Activated CD4-positive, alpha-beta T cell treated with anti-CD3 and anti-CD28 coated beads for 48 hours (primary cell): ENCODE data around the gene HOXD13.

Experiments
- DNase-seq: peaks from one replicate; pipeline ENCODE4 v3.0.0-alpha.2; 2020

Gene HOXD13

DNA sequence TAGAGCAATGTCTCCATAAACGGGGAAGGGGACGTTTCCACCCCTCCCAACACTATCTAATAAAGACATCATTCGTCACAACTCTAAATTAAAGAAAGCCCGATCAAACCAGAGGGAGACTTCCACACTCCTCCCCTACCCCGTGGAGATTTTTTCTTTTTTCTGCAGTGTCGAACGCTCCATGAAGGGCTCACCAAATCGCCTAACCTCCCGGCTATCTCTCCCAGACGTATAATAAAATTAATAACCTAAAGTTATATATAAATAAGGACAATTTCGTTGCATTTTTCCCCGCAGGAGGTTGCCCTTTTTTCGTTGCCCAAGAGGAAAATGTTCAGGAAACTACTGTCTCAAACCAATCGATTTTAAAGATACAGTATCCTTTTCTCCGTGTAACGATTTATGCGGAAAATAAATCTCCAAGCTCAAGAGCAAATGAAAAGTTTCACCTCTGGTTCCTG, 11.1 kb upstream of the HOXD13 start:
- DNase-seq: no peak

DNA sequence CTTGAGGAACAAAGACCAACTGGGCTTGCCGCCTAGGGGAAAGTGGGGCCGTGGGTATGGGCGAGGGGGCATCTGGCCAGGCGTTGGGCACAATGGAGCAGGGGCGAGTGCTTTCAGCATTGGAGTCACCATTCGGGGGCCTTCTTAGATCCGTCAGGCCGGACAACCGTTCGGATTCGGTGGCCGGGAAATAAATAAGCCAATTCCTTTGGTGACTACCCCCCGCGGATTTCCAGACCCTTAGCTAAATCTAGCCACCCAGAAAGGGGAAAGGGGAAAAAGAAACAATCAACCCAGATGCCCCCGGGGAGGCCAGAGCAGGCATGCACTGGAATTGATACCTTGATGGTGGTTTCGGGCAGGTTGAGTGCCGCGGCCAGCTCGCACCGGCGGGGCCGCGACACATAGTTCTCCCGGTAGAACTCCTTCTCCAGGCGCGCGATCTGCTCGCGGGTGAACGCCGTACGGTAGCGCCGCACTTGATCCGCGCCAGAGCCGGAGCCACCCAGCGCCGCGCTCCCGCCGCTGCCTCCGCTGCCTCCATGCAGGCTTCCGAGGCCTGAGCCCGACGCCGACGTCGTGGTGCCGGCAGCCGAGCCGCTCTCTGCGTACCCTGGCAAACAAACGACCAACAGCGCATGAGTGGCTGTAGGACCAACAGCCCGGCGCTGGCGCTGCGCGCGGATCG, 10.5 kb upstream of the HOXD13 start:
- no peak for DNase-seq

DNA sequence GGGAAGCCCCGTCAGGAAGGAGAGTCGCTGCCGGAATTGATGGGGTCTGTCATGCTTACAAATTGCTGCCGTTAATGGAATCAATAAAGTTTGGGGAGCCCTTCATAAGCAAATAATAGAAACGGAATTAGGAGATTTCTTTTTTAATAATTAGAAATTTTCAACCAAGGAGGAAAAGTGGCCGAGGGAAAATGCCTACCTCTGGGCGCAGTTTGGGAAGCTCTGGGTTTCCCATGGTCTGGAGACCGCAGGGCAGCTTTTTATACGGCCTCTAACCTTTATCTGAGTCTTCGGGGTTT, 10.0 kb upstream of the HOXD13 start:
- no peak for DNase-seq

DNA sequence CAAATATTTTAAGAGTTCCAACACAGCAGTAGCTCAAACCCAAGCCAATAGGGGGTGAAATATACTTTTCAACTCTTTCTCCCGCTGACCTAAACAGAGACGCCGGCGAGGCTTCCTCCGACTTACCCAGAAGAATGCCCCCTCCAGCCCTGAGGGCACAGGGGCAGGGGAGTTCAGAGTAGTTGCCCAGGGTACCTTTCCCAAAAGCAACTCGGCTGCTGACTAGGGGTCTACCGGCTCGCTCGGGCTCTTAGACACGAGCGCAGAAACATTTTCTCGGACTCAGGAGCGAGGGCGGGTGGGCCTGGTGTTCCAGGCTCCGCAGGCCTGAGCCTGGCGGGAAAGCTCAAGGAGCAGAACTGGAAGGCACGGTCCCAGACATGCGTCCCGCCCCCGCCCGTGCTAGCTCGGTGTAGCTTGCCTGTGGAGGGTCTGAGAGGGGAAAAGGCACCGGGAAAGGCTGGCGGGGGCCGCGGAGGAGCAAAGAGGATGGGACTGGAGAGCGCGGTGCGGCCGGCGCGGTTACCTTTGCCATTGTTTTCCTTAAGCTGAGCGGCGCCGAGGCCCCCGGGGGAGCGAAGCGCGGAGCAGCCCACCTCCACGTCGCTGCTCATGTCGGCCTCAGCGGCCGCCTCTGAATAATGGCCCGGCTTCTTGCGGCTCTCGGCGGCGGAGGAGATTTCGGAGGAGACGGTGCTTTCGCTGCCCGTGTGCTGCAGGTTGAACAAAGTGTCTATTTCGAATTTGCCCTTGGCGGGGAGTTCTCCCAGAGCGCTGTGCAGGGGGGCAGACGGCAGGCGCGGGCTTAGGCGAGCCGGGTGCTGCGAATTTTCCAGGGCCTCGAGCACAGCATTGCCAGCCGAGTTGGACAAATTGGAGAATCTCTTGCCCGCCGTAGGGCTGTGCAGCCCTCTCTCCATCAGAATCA, 9.4 kb upstream of the HOXD13 start:
- DNase-seq: no peak

GRCh38 chr2:176083796-176084261, 8.7 kb upstream of the HOXD13 start, which contains the start of gene EVX2:
Gene EVX2, minus strand, starts transcription at chr2:176083962. Its CDS starts 186 bp downstream, at chr2:176083776.
- no peak for DNase-seq

GRCh38 chr2:176084611-176085119, 7.9 kb upstream of the HOXD13 start:
- no peak for DNase-seq

- no peak for DNase-seq
Measured at GRCh38 chr2:176085120-176085788, 7.3 kb upstream of the HOXD13 start.

DNA sequence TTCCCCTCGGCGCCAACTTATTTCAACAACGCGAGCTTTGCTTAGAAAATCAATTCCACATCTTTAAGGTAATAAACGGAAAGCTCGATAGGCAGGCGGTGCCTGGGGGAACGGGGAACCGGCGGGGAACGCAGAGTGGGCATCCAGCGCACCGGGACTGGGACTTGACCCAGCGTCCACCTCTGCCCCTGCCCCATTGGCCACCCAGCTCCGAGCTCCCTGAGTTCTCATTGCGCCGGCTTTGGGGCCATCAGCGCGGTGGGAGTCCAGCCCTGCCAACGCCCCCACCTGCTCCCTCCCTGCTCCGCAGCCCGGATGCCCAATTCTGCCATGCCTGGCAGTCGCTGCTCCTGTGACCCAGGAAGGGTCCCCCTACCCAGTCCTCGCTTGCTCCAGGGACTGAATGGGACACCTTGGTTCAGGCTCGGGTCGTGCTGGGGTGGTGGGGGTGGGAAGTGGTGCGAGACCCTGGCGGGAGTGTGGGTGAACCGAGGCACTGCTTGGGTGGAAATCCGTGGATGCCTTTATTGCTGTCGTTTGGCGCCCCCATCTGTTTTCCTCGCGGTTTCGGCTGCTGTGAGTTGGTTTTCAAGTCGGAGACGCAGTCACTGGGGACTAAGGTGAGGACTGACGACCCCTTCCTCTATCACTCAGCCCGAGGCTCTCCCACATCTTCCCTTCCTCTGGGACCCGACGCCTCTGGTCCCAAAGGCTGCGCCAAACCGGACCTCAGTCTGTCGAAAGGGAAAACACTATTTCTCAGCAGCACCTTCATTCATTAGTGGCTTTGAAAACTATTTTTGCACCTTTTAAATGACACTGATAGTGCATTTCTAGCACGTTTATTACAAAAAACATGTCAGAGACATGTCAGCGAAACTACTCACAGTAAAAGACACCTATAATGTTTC, 6.4 kb upstream of the HOXD13 start:
- DNase-seq: no peak

DNA sequence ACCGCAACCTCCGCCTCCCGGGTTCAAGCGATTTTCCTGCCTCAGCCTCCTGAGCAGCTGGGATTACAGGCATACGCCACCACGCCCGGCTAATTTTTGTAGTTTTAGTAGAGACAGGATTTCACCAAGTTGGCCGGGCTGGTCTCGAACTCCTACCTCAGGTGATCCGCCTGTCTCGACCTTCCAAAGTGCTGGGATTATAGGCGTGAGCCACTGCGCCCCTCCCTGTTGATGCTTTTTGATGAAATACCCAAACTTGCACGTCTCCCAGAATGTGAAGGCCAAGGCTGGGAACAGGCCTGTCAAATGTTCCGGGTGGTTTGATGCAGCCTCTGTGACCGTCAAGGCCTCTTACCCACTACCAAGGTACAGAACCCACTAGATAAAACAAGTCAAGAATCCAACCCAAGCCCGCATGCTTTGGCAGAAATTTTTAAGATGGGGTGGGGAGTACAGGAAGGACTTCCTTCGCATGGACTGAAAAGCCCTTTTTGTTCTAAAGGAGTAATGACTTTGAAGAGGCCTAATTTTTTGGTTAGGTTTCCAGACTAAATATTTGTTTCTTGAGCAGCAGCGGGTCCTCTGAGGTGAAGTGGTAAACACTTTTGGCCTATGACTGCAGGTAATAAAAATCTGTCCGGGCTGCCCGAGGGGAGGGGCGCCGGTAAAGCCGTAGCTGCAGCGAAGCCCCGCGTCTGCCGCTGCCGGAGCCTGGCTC, 5.0 kb upstream of the HOXD13 start:
- no peak for DNase-seq

DNA sequence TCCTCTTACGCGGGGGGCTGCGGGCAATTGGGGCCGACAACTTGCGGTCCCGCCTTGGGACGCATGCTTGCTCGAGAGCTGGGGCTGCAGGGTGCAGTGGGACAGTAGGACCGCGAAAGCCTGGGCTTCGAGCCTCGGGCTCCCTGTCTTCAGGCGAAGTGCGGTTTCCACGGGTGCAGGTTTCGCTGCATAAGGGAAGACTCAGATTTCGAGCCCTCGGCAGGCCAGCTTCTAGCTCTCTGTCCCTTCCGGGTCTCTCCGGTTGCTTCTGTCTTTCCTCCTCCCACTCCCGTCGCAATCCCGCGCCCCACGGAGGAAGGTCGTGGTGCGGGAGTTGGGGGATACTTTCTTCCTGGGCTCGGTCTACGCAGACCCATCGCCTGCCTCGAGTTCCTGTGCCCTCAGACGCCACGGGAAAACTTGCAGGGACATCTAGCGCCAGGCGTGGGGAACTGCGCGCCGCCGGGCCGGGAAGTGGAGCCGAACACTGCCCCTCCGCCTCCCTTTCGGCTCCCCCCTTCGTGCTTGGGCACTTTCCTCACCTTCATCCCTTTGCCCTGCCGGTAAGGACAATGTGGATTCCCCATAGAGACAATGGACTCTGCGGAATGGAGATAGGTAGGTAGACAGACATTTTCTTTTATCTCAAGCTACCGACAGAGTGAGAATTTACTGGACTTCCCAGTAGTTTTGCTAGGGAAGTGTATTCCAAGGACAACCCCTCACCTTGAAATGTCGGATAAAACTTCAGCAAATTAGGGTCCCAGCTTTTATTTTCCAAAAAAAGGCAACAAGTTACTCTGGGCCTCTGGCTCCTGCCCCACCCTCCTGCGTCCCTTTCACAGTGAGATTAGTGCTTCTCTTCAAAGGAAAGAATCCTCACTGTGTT, 4.2 kb upstream of the HOXD13 start:
- no peak for DNase-seq

DNA sequence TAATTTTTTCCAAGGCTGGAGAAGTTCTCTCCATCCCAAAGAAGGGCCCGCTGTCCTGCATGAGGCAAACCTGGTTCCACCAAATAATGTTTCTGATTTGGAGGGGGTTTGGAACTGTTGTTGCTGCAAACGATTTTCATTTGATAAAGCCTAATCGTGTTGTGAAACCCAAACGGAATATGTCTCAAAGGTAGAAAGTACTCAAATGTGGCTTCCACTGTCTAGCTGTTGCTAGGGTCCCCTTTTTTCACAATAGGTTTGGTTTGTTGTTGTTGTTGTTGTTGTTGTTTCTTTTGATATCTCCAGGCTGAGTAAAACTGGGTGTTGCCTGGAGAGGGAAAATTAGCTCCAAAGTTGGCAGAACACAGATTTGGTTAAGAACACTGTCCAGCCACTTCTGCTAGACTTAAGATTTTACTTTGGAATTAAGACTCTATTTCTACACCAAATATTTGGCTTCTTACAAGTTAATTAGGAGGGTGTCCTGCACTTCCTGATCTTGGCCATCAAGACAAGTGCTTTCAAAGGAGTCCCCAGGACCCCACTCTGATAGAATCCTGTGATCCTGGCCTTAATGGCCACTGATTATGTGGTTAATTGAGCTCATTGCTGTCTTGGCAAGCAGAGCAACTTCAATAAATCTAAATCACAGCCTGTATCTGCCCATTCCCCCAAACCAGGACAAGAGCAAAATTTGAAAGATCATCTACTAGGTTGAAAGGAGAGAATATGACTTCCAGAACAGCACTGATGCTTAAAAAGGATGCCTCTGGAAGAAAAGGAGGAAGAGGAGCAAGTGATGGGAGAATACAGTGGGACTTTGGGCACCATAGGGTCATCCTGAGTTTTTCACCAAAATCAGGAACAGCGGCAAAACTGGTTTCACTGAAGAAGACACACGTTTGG, 3.3 kb upstream of the HOXD13 start:
- no peak for DNase-seq

- DNase-seq: no peak
Measured at GRCh38 chr2:176089843-176090395, 2.6 kb upstream of the HOXD13 start.

DNA sequence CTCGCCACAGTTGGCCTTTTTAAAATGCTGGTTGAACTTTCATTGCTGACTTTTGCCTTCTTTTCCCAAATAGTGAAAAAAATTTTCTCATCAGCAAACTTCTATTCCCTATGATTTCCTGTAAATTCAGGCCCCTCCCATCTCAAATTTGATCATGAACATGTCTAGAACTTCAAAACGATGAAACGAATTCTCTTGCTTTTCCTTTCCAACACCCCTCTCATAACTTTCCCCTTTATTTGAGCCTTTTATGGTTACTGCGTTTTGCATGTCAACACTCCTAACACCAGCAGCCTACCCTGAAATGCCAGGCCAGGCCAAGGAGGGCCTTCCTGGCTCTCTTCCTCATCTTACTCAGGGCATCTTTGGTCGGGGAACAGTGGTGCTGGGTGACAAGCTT, 1.7 kb upstream of the HOXD13 start:
- DNase-seq: no peak

DNA sequence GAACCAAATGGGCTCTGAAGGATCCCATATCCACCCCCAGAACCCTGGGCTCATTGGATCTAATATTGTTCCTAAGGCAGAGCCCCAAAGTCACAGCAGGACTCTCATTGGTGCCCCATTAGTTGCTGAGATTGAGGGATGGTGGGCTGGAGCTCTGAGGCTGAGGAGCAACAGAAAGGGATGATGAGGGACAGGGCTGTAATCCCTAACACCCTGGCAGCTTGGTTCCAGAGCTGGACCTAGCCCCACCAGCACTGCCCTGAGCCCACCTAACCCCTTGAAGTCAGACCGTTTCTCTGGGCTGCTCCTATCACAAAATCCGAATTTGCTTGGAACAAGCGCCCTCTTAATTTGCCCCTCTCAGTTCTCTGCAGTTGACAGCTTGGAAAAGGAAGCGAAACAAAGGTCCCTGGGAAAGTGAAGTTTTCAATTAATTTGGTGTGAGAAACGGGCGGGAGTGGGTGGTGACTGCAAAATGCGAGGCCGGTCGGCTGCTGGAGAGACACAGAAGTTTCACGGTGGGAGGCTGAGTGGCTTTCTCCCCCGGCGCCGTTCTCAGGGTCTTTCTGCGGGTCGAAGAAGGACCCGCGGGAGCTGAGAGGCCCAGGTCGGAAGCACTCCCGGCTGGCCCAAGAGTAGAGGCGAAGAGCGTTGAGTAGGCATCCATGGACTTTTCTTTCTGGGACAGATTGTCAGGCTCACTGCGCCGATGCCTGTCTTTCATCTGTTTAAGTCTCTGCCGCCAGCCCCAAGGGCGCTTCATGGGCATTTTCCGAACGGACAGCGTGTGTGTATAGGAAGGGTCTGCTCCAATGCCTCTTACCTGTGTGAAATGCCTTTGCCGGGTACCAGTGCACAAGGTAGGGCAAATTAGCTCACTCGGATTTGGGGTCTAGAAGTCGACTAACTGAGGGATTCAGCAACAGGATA, 927 bp upstream of the HOXD13 start:
- no peak for DNase-seq

GRCh38 chr2:176093145-176093897, 800 bp downstream of the HOXD13 start:
- DNase-seq: no peak

DNA sequence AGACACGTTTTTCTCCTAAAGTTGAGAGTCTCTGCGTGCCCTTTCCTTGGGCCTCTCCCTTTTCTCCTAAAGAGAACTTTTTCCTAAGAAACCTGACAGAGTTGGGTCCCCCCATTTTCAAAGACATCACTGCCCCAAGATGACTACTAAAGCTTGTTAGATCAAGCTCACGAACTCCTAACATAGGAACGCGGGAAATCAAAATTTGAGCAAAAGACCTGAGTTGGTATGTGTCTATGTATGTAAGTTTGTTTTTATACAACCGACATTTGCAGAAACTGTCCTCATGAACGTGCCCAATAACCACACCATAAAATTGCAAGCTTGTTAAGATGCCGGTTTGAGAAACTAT, 1.4 kb downstream of the HOXD13 start:
- no peak for DNase-seq

GRCh38 chr2:176094349-176094748, 1.8 kb downstream of the HOXD13 start:
- DNase-seq: no peak
